GM23338 (cell line): ENCODE data around the gene PRR19. TPM values are rescaled to one million over a fixed set of nuclear protein-coding genes. Genes with fewer than 3 reads are reported as not detected.
"Not testable (repeated sequence)": the region's sequence is repeated elsewhere in the genome, so short reads cannot be mapped to it uniquely, and the experiment has no call there.

Source experiments
- ATAC-seq: fragments of 200-7000 bp; cut with Tn5 transposase; 3 replicates; pipeline ENCODE4 v1.9.1; 2020
- DNase-seq: peaks from one replicate; pipeline ENCODE4 v3.0.0-alpha.2; 2015; ENCODE audit warnings: low spot score
- H2AFZ ChIP-seq: fragments of 200-600 bp; sonication (generic); 2 replicates; pipeline ENCODE4 v1.8.0; 2016; ENCODE audit warnings: antibody characterized with exemption, mild to moderate bottlenecking, moderate library complexity
- H3F3A ChIP-seq: fragments of 200-600 bp; sonication (generic); replicated peaks from 2 replicates; pipeline ENCODE4 v1.8.0; 2017; ENCODE audit warnings: antibody characterized with exemption, mixed run types, low read depth
- H3K27ac ChIP-seq: fragments of 200-600 bp; sonication (generic); 2 replicates; pipeline ENCODE4 v1.6.1; 2016; ENCODE audit warnings: low read depth
- H3K27me3 ChIP-seq: fragments of 200-600 bp; sonication (generic); 2 replicates; pipeline ENCODE4 v1.8.0; 2016; ENCODE audit warnings: mild to moderate bottlenecking, mixed run types, moderate library complexity; ENCODE audit not compliant: insufficient read depth
- H3K36me3 ChIP-seq: fragments of 200-600 bp; sonication (generic); 2 replicates; pipeline ENCODE4 v1.8.0; 2016; ENCODE audit warnings: mild to moderate bottlenecking; ENCODE audit not compliant: insufficient read depth
- H3K4me1 ChIP-seq: fragments of 200-600 bp; sonication (generic); 2 replicates; pipeline ENCODE4 v1.8.0; 2016; ENCODE audit warnings: mild to moderate bottlenecking, moderate library complexity; ENCODE audit not compliant: insufficient read depth
- H3K4me2 ChIP-seq: fragments of 200-600 bp; sonication (generic); 2 replicates; pipeline ENCODE4 v1.7.1; 2017; ENCODE audit warnings: mixed run types
- H3K4me3 ChIP-seq: fragments of 200-600 bp; sonication (generic); 2 replicates; pipeline ENCODE4 v1.6.1; 2016; ENCODE audit warnings: mixed run types
- H3K79me2 ChIP-seq: fragments of 200-600 bp; sonication (generic); replicated peaks from 2 replicates; pipeline ENCODE4 v1.8.0; 2017; ENCODE audit warnings: mild to moderate bottlenecking; ENCODE audit not compliant: insufficient read depth
- H3K9me2 ChIP-seq: fragments of 200-600 bp; sonication (generic); 2 replicates; pipeline ENCODE4 v1.8.0; 2017; ENCODE audit not compliant: insufficient read depth
- H4K20me1 ChIP-seq: fragments of 200-600 bp; sonication (generic); replicated peaks from 2 replicates; pipeline ENCODE4 v1.8.0; 2017; ENCODE audit warnings: mild to moderate bottlenecking; ENCODE audit not compliant: insufficient read depth
- H3K27ac Mint-ChIP-seq: 2 replicates; pipeline ENCODE4 v1.8.0; 2020; ENCODE audit warnings: inconsistent platforms, mild to moderate bottlenecking, moderate library complexity, mixed read lengths
- H3K27me3 Mint-ChIP-seq: 3 replicates; pipeline ENCODE4 v1.8.0; 2022; ENCODE audit warnings: low read depth, mild to moderate bottlenecking, moderate library complexity, mixed read lengths, inconsistent platforms; ENCODE audit not compliant: insufficient read depth, poor library complexity
- H3K36me3 Mint-ChIP-seq: 3 replicates; pipeline ENCODE4 v1.8.0; 2021; ENCODE audit warnings: low read depth, mild to moderate bottlenecking, inconsistent platforms, moderate library complexity, mixed read lengths
- H3K4me1 Mint-ChIP-seq: 3 replicates; pipeline ENCODE4 v1.8.0; 2020; ENCODE audit warnings: mild to moderate bottlenecking, inconsistent platforms, mixed read lengths
- H3K4me3 Mint-ChIP-seq: 3 replicates; pipeline ENCODE4 v1.8.0; 2021; ENCODE audit warnings: moderate library complexity, mild to moderate bottlenecking, inconsistent platforms, mixed read lengths
- H3K9me3 Mint-ChIP-seq: 3 replicates; pipeline ENCODE4 v1.8.0; 2020; ENCODE audit warnings: moderate library complexity, mild to moderate bottlenecking, inconsistent platforms, mixed read lengths
- EZH2phosphoT487 ChIP-seq: fragments of 200-600 bp; sonication (generic); IDR thresholded peaks from one replicate; pipeline ENCODE4 v1.8.1; 2018; ENCODE audit warnings: antibody characterized with exemption; ENCODE audit not compliant: unreplicated experiment
- polyA plus RNA-seq: library from polyadenylated mRNA; unstranded; fragments of >200 nt; fragmentation: Nextera tagmentation; extraction: Ambion mirVana; gene quantifications from 2 replicates; pipeline ENCODE4 v1.2.1, GENCODE V29; 2016
- total RNA-seq: library from RNA; depleted of rRNA; stranded (reverse); fragments of >200 nt; shearing (Covaris generic); gene quantifications from 2 replicates; pipeline ENCODE4 v1.2.3, GENCODE V29; 2014
- TF ChIP-seq, protein P1 (sequence below), 2 experiments: fragments of 200-600 bp in 1 of 2; sonication (generic) in 1 of 2; conservative IDR thresholded peaks; 2 replicates each; pipeline versions ENCODE4 v1.5.1 to v1.6.1; 2016 to 2017; ENCODE audit warnings: antibody characterized with exemption in 2 of 2, low read depth in 2 of 2, mild to moderate bottlenecking in 2 of 2, moderate library complexity in 1 of 2

The PRR19 gene
- total and polyA plus RNA-seq, 2 experiments from 2014 or later, result 3.6 to 4.1 TPM

DNA sequence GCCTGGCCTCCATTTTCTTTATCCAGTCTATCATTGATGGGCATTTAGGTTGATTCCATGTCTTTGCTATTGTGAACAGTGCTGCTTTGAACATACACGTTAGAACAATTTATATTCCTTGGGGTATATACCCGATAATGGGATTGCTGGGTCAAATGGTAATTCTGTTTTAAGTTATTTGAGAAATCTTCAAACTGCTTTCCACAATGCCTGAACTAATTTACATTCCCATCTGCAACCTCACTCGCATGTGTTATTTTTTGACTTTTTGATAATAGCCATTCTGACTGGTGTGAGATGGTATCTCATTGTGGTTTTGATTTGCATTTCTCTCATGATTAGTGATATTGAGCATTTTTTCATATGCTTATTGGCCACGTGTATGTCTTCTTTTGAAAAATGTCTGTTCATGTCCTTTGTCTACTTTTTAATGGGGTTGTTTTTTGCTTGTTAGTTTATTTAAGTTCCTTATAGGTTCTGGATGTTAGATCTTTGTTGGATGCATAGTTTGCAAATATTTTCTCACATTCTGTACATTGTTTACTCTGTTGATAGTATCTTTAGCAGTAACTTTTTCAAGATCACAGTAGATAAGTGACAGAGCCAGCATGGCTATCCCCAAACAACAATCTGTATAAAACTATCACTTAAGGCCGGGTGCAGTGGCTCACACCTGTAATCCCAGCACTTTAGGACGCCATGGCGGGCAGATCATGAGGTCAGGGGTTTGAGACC is 37.4 kb downstream of the PRR19 start:
- H3K4me3 ChIP-seq, H2AFZ ChIP-seq, H3K27me3 Mint-ChIP-seq, H3K36me3 Mint-ChIP-seq, H3K9me3 Mint-ChIP-seq, H3K36me3 ChIP-seq, H3K4me2 ChIP-seq, H3K4me1 ChIP-seq, H3K9me2 ChIP-seq, H3K79me2 ChIP-seq, ATAC-seq, DNase-seq, H3K27ac ChIP-seq, H3K4me3 Mint-ChIP-seq, H3K27me3 ChIP-seq, H4K20me1 ChIP-seq, H3K27ac Mint-ChIP-seq, H3F3A ChIP-seq, H3K4me1 Mint-ChIP-seq: not testable (repeated sequence)

DNA sequence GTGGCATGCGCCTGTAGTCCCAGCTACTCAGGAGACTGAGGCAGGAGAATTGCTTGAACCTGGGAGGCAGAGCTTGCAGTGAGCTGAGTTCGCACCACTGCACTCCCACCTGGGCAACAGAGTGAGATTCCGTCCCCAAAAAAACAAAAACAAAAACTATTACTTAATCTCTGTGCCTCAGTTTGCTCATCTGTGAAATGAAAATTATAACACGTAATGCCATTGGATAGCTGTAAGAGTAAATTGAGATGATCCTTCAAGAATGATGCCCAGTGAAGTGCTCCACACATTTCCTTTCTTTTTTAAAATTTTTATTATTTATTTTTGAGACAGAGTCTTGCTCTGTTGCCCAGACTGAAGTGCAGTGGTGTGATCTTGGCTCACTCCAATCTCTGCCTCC is 38.0 kb downstream of the PRR19 start:
- not testable (repeated sequence) for H3K27ac ChIP-seq, H3K27ac Mint-ChIP-seq, H3K4me3 Mint-ChIP-seq, H3K36me3 ChIP-seq, H3K4me3 ChIP-seq, H3K79me2 ChIP-seq, DNase-seq, H3K27me3 Mint-ChIP-seq, H3K27me3 ChIP-seq, H3F3A ChIP-seq, H3K4me2 ChIP-seq, H3K9me2 ChIP-seq, ATAC-seq, H3K9me3 Mint-ChIP-seq, H3K36me3 Mint-ChIP-seq, H3K4me1 ChIP-seq, H3K4me1 Mint-ChIP-seq, H2AFZ ChIP-seq, H4K20me1 ChIP-seq

DNA sequence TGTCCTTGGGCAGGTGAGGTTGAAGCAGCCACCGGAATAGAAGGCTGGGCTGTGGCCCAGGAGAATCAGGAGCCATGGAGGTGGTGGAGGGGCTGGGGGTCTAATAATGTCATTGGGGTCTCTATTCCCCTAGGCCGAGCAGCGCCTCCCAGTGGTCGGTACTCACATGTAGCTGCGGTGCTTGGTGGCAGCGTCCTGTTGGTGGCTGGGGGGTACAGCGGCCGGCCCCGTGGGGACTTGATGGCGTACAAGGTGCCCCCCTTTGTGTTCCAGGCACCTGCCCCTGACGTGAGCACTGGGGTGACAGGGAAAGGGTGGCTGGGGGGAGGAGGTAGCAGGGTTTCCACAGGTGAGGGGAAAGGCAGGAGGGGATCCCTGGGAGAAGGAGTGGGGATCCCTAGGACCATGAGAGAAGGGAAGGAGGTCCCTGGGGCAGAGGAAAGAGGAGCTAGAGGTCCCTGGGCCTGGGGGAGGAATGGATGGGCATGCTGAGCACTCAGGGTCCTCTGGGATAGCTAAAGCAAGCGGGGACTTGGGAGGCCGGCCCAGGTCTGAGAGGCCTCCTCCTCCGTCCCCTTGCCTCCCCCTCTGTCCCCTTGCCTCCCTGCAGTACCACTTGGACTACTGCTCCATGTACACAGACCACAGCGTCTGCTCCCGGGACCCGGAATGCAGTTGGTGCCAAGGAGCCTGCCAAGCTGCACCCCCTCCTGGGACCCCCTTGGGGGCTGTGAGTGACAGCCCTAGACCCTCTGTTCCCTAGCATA is 41.6 kb downstream of the PRR19 start:
- H3K79me2 ChIP-seq, result no peaks in the 10 kb centered on the region
- ATAC-seq (peak; percentile 95), DNase-seq (peak; percentile 84)
- H3K9me2 ChIP-seq, result no peaks in the 10 kb centered on the region
- TF ChIP-seq EZH2phosphoT487, result no peak
- TF ChIP-seq, protein P1, sequence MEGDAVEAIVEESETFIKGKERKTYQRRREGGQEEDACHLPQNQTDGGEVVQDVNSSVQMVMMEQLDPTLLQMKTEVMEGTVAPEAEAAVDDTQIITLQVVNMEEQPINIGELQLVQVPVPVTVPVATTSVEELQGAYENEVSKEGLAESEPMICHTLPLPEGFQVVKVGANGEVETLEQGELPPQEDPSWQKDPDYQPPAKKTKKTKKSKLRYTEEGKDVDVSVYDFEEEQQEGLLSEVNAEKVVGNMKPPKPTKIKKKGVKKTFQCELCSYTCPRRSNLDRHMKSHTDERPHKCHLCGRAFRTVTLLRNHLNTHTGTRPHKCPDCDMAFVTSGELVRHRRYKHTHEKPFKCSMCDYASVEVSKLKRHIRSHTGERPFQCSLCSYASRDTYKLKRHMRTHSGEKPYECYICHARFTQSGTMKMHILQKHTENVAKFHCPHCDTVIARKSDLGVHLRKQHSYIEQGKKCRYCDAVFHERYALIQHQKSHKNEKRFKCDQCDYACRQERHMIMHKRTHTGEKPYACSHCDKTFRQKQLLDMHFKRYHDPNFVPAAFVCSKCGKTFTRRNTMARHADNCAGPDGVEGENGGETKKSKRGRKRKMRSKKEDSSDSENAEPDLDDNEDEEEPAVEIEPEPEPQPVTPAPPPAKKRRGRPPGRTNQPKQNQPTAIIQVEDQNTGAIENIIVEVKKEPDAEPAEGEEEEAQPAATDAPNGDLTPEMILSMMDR (conservative IDR thresholded peaks at IDR 0.05; ENCODE audit: low read depth in 2 of 2), result peak; percentile 78 to 81
- no peaks in the 10 kb centered on the region for H3F3A ChIP-seq
- peaks cover 7% of the 10 kb centered on the region for H4K20me1 ChIP-seq
- Mint-ChIP-seq H3K4me1 (no peaks in the 10 kb centered on the region; the same call in 2 of the 3 replicates), H3K27ac (no peak overlapping the region), H3K4me3 (no peak overlapping the region; the same call in 2 of the 3 replicates), H3K27me3 (peaks cover 6% of the 10 kb centered on the region), H3K9me3 (no peaks in the 10 kb centered on the region), H3K36me3 (peaks cover 12% of the 10 kb centered on the region)
- no peak overlapping the region for H3K27ac ChIP-seq
- no peak overlapping the region for H3K4me2 ChIP-seq
- H3K27me3 ChIP-seq, result no peaks in the 10 kb centered on the region
- H3K36me3 ChIP-seq, result no peaks in the 10 kb centered on the region; the same call in 1 of the 2 replicates
- H3K4me1 ChIP-seq, result no peaks in the 10 kb centered on the region
- H3K4me3 ChIP-seq, result no peak overlapping the region
- H2AFZ ChIP-seq, result no peak overlapping the region
